Measurements from ENCODE around the gene RAB31.

DNA sequence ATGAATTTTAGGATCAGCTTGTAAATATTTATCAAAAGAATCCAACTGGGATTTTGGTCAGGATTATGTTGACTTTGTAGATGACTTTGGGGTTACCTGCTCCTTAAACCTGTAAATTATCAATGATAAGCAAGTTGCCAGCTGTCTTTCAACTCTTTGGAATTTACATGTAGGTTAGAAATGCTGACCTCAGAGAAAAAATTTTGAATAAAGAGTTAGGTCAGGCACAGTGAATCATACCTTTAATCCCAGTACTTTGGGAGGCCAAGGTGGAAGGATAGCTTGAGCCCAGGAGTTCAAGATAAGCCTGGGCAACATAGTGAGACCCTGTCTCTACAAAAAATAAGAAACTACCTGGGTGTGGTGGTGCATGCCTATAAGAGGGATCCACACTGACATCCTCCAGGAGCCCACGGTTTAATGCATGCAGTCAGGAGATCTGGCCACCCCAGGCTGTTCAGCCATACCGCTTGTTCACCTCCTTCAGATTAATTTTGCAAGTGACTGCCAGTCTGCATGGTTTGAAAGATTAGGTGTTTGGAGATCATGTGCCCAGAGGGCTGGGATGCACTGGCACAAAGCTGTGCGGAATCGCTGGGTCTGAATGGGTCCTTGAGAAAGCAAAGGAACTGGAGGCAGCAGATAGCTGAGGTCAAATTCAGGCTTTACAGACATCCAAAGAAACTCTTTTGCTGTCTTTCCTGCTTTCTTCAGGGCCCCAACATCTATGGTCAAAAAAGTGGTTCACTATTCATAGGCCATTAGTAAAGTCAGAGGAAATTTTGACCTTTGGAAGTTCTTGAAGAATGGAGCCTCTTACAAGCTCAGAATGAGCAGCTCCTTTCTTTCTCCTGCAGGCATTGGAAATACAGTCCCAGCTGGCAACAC lies 94.3 kb downstream of the RAB31 start:
- TF ChIP-seq, protein P1, sequence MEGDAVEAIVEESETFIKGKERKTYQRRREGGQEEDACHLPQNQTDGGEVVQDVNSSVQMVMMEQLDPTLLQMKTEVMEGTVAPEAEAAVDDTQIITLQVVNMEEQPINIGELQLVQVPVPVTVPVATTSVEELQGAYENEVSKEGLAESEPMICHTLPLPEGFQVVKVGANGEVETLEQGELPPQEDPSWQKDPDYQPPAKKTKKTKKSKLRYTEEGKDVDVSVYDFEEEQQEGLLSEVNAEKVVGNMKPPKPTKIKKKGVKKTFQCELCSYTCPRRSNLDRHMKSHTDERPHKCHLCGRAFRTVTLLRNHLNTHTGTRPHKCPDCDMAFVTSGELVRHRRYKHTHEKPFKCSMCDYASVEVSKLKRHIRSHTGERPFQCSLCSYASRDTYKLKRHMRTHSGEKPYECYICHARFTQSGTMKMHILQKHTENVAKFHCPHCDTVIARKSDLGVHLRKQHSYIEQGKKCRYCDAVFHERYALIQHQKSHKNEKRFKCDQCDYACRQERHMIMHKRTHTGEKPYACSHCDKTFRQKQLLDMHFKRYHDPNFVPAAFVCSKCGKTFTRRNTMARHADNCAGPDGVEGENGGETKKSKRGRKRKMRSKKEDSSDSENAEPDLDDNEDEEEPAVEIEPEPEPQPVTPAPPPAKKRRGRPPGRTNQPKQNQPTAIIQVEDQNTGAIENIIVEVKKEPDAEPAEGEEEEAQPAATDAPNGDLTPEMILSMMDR (IDR thresholded peaks at IDR 0.05), result no peak
- TF ChIP-seq POLR2A (IDR thresholded peaks at IDR 0.05), result no peak

Measured in uterus (tissue), 2 donors.